GM06990 (cell line): ENCODE measurements around the gene OR6J1.
"Not testable (repeated sequence)": the region's sequence is repeated elsewhere in the genome, so short reads cannot be mapped to it uniquely, and the experiment has no call there.

ENCODE experiments used
- DNase-seq: peaks from one replicate; pipeline ENCODE4 v3.0.0-alpha.2; 2011; ENCODE audit not compliant: insufficient read length; ENCODE audit errors: extremely low read depth
- H3K27me3 ChIP-seq: replicated peaks from 2 replicates; pipeline ENCODE4 v1.6.0; 2011; ENCODE audit warnings: low read length; ENCODE audit not compliant: control insufficient read depth, insufficient read depth
- H3K36me3 ChIP-seq: 2 replicates; pipeline ENCODE4 v1.5.1; 2011; ENCODE audit warnings: low read length; ENCODE audit not compliant: control insufficient read depth, insufficient read depth
- H3K4me3 ChIP-seq: replicated peaks from 2 replicates; pipeline ENCODE4 v1.5.1; 2011; ENCODE audit warnings: low read depth, mild to moderate bottlenecking, control low read depth, low read length
- TF ChIP-seq, protein P1 (sequence below): IDR thresholded peaks from 2 replicates; pipeline ENCODE4 v1.5.1; 2011; ENCODE audit warnings: low read length, control low read depth, mild to moderate bottlenecking, inconsistent platforms; ENCODE audit not compliant: insufficient read depth, poor library complexity, severe bottlenecking

Gene OR6J1

DNA sequence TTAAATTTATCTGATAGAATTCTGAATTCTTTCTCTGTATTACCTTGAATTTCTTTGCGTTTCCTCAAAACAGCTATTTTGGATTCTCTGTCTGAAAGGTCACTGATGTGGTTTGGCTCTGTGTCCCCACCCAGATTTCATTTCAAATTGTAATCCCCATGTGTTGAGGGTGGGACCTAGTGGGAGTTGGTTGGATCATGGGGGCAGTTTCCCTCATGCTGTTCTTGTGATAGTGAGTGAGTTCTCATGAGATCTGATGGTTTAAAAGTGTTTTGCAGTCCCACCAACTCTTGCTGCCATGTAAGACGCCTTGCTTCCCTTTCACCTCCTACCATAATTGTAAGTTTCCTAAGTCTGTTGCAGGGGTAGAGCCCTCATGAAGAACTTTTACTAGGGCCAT lies 34.1 kb upstream of the OR6J1 start:
- no peaks in the 10 kb centered on the region; the same call in 1 of the 2 replicates for H3K27me3 ChIP-seq
- TF ChIP-seq, protein P1, sequence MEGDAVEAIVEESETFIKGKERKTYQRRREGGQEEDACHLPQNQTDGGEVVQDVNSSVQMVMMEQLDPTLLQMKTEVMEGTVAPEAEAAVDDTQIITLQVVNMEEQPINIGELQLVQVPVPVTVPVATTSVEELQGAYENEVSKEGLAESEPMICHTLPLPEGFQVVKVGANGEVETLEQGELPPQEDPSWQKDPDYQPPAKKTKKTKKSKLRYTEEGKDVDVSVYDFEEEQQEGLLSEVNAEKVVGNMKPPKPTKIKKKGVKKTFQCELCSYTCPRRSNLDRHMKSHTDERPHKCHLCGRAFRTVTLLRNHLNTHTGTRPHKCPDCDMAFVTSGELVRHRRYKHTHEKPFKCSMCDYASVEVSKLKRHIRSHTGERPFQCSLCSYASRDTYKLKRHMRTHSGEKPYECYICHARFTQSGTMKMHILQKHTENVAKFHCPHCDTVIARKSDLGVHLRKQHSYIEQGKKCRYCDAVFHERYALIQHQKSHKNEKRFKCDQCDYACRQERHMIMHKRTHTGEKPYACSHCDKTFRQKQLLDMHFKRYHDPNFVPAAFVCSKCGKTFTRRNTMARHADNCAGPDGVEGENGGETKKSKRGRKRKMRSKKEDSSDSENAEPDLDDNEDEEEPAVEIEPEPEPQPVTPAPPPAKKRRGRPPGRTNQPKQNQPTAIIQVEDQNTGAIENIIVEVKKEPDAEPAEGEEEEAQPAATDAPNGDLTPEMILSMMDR: no peak

DNA sequence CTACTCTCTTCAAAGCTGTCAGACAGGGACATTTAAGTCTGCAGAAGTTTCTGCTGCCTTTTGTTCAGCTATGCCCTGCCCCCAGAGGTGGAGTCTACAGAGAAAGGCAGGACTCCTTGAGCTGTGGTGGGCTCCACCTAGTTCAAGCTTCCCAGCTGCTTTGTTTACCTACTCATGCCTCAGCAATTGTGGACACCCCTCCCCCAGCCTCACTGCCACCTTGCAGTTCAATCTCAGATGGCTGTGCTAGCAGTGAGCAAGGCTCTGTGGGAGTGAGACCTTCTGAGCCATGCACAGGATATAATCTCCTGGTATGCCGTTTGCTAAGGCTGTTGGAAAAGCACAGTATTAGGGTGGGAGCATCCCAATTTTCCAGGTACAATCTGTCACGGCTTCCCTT lies 33.4 kb upstream of the OR6J1 start:
- DNase-seq, H3K36me3 ChIP-seq, H3K27me3 ChIP-seq, H3K4me3 ChIP-seq: not testable (repeated sequence)

More for the DNA sequence above, 34.1 kb upstream of the OR6J1 start:
- no peak overlapping the region for H3K4me3 ChIP-seq
- DNase-seq: no peak
- H3K36me3 ChIP-seq: no peaks in the 10 kb centered on the region

GRCh38 chr14:22671622-22672021 lies 27.5 kb upstream of the OR6J1 start:
- no peak overlapping the region for H3K4me3 ChIP-seq
- no peaks in the 10 kb centered on the region for H3K27me3 ChIP-seq
- no peaks in the 10 kb centered on the region for H3K36me3 ChIP-seq
- TF ChIP-seq, protein P1: no peak
- DNase-seq: no peak

- Histone ChIP-seq H3K36me3 (no peaks in the 10 kb centered on the region), H3K27me3 (no peaks in the 10 kb centered on the region), H3K4me3 (no peak overlapping the region)
- DNase-seq: no peak
- TF ChIP-seq, protein P1: no peak
These were observed 24.7 kb upstream of the OR6J1 start for GRCh38 chr14:22668863-22669262.

DNA sequence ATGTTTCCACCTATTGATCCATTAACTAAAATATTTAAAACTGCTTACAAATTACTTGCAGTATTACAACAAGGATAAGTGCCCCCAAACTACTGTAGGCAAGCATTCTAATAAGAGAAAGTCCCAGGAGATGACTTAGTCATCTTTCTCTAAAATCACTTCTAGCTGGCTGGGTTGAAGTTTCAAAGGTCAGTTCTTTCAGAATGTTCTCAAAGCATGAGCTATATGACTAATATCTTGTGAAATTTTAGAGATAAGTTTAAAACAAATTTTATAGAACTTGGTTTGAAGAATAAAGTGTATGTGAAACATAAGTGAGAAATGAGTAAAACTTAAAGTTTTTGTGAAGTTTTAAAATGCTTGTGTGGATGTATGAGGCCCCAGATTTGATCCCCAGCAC lies 24.3 kb upstream of the OR6J1 start:
- no peak for DNase-seq
- Histone ChIP-seq H3K36me3 (no peaks in the 10 kb centered on the region), H3K4me3 (no peak overlapping the region), H3K27me3 (no peaks in the 10 kb centered on the region)
- TF ChIP-seq, protein P1: no peak

- Histone ChIP-seq H3K27me3 (no peaks in the 10 kb centered on the region), H3K36me3 (no peaks in the 10 kb centered on the region), H3K4me3 (no peak overlapping the region)
- no peak for DNase-seq
- TF ChIP-seq, protein P1: no peak
These were observed 23.7 kb upstream of the OR6J1 start for GRCh38 chr14:22667881-22668280.
